ENCODE measurements around the gene FRK.
"Not testable (repeated sequence)": the region's sequence is repeated elsewhere in the genome, so short reads cannot be mapped to it uniquely, and the experiment has no call there.

The FRK gene

GRCh38 chr6:116073765-116074440 is 13.2 kb upstream of the FRK start:
- peak; percentile 66 for DNase-seq (ENCODE audit: low spot score)

DNA sequence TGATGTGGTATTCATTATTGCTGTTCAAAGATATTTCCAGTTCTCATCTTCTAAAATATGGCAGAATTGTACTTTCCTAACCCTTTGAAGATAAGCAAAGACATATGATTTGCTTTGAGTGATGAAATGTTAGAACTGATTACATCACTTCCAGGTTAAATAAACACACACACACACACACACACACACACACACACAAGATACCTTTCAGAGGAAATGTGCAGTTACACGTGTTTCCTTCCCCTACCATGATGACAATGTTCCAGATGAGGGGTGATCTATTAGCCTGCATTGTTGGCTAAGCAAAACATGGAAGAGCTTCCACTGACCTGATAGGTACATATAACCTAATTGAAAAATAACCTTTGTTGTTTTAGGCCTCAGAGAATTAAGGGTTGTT is 11.7 kb upstream of the FRK start:
- peak; percentile 49 for DNase-seq (ENCODE audit: low spot score)

DNA sequence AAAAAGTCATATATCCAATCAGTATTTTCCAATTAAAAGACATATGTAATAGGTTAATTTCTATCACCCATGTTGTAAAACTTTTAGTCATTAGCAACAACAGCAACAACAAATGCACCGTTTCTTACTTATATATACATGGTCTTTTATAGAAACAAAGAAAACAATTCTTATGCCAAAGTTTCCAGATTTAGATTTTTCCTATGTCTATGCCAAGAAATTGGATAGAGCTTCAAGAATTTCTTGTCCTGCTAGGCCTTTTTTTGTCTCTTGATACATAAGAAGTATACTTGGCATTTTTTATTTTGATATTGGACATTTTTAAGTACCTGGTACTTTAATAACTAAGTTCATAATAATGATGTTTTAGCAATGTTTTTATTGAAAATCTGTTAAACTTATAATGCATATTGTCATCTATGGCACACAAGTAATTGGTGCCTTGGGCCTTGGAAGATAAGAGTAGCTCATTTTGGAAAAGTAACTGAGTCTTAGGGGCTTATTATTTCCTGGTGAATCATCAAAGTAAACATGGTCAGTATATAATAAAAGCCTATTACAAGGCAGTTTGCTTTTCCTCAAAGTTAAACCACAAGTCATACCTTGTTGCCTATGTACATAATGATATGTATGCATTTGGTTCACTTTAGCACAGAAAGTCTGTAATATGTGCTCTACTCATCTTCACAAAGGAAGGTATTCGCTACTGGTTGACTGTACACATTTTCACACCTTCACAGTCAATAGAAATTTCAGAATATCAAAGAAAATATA is 10.1 kb upstream of the FRK start:
- DNase-seq (ENCODE audit: low spot score): no peak

GRCh38 chr6:116070101-116070500 is 9.4 kb upstream of the FRK start:
- no peak for DNase-seq (ENCODE audit: low spot score)

DNA sequence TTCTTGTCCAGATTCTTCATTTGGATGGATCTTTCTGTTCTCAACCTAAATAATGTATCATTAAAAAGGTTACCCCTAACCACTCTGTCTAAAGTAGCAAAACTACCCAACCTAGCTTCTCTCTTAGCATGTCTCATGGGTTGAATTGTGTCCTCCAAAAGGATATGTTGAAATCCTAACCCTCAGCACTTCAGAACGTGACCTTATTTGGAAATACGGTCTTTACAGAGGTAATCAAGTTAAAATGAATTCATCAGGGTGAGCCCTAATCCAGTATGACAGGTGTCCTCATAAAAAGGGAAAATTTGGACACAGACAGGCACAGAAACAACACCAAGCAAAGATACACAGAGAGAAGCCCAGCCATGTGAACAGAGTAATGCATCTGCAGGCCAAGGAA is 6.1 kb upstream of the FRK start:
- no peak for DNase-seq (ENCODE audit: low spot score)

DNA sequence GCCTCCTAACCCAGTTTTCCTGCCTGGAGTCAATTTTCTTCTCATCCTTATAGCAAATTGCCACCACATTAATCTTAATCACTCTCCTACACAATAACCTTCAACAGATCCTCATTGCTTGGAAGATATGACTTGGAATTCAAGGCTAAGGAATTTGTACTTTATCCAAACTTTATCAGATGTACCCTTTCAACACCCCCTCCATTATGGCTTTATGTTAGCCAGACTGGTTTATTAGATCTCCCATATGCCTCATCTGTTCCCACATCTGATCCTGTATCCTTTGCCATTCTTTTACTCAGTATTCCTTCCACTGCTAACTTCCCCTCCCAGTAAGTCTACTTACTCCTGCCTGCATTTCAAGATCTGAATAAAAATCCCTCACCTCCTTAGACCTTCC is 4.0 kb upstream of the FRK start:
- no peak for DNase-seq (ENCODE audit: low spot score)

GRCh38 chr6:116062496-116062895 is 1.8 kb upstream of the FRK start:
- no peak for DNase-seq (ENCODE audit: low spot score)

GRCh38 chr6:116059713-116060571 is 749 bp downstream of the FRK start:
- no peak for DNase-seq (ENCODE audit: low spot score)

GRCh38 chr6:116057766-116058165 is 2.9 kb downstream of the FRK start:
- DNase-seq (ENCODE audit: low spot score): no peak

DNA sequence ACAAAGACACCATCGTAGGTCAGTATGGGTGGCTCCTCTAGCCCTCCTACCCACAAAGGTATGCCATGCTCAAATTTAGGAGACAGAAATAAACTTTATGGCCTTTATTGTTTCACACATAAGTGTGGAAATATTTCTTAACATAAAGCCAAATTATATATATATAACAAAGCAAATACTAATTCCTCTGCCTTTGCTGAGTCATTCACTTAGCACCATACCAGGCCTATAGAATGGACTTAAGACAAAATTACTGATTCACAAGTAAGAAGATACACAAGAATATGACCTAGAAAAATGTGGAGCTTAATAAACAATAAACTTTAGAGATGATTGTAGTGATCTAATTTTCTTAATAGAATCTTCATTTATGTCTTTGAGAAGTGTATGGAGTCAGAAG is 5.2 kb downstream of the FRK start:
- no peak for DNase-seq (ENCODE audit: low spot score)

GRCh38 chr6:116051244-116051643 is 9.4 kb downstream of the FRK start:
- DNase-seq (ENCODE audit: low spot score): no peak

DNA sequence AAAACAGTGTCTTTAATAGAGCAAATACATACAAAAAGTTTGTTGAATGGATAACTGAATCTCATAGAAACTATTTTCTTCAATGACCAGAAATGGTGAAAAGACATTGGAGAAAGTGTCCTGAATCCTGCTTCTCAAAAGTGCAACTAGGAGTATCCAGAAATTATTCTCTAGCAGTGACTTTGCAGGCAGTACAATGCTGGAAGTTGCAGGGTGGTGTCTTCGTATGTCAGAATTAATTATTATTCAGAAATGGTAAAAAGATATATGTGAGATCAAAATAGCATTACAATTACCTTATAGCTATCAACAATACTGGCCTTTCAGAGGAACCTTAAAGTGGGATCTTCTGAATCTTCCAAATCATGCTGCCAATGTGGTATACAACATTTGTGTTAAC is 10.0 kb downstream of the FRK start:
- DNase-seq (ENCODE audit: low spot score): no peak

GRCh38 chr6:116049321-116049720 is 11.4 kb downstream of the FRK start:
- no peak for DNase-seq (ENCODE audit: low spot score)

GRCh38 chr6:116047173-116047933 is 13.3 kb downstream of the FRK start:
- DNase-seq (ENCODE audit: low spot score): no peak

- no peak for DNase-seq (ENCODE audit: low spot score)
These were observed 14.0 kb downstream of the FRK start for GRCh38 chr6:116046737-116047136.

GRCh38 chr6:116046272-116046671 is 14.4 kb downstream of the FRK start:
- not testable (repeated sequence) for DNase-seq (ENCODE audit: low spot score)

DNA sequence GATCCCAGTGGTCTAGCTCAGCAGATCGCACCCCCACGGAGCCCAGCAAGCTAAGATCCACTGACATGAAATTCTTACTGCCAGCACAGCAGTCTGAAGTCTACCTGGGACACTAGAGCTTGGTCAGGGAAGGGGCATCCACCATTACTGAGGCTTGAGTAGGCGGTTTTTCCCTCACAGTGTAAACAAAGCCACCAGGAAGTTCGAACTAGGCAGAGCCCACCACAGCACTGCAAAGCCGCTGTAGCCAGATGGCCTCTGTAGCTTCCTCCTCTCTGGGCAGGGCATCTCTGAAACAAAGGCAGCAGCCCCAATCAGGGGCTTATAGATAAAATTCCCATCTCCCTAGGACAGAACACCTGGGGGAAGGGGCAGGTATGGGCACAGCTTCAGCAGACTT is 18.8 kb downstream of the FRK start:
- DNase-seq (ENCODE audit: low spot score): no peak

DNA sequence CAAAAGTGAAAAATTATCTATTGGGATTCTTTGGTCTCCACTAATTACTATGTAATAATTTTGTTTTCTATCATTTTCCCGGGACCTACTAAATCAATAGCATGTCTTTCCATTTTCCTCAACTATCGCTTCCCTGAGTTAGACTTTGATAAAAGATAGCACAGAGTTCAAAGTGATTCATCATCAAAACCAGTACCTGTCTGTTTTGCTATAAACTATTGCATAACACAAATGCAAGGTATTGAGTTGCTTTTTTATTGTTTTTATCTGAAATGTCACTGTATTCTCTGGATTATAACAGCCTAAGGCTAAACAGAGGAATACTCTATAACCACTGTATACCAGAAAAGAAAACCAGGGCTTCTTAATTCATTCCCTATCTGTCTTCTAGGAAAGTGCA is 19.7 kb downstream of the FRK start:
- no peak for DNase-seq (ENCODE audit: low spot score)

GRCh38 chr6:116036885-116037284 is 23.8 kb downstream of the FRK start:
- DNase-seq (ENCODE audit: low spot score): no peak

DNA sequence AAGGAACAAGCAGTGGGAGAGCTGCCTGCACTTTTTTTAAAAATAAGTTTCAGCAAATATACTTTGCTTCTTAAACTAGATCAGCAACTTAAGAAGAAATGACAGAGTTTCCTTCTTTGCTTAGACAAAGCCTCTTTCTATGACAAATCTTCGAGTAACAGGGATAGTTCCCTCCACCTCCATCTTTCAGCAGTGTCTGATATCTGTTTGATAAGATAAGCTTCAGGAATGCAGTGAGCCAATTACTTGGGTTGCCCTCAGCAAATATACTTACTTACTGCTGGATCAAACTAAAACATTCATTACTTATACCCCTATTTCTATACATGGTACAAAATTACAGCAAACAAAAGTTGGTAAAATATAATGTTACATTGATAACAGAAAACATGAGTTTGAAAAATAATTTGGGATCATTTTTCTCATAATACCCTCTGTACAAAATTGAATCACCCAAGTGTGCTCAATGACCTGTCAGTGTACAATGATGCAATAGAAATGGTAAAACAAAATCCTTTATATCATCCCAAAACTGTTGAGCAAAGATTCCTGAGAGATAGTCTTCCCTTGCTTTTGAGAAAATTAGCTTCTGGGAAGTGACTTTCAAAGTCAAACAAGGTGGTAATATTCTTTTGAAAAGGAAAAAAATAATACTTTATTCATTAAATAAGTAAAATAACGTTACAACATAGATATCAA is 24.5 kb downstream of the FRK start:
- DNase-seq (ENCODE audit: low spot score): no peak

DNA sequence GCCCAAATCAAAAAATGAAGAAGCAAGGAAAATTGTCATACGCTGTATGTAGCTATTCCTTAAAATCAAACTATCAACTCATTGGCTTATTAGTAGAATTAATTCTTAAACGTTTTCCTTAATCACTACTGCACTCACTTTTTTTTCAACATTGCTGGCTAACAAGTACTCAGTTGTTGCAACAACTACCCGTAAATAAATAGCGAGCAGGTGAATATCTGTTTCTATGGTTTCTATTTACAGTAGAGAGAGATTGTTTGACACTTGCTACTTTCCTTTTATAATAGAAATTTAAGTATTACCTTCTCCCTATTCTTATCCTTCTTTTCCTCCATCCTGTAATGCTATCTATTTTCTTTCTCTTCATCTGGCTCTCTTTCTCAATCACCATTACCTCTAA is 25.1 kb downstream of the FRK start:
- no peak for DNase-seq (ENCODE audit: low spot score)

DNA sequence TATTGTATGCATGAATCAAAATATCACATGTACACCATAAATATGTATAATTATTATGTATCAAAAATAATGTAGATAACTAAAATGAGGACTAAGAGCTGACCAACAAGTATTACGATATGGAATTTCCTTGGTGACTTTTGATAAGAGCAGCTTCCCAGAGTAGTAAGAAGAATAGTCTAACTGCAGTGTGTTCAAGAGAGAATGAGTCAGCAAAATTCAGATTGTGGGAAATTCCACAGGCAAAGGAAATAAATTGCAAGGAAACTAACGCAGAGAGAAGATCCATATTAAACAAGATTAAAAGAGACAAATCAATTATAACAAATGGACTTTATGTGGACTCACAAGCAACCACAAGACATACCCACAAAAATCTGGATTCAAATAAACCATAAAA is 26.4 kb downstream of the FRK start:
- no peak for DNase-seq (ENCODE audit: low spot score)
